Activated naive CD8-positive, alpha-beta T cell treated with anti-CD3 and anti-CD28 coated beads, Interleukin-2, amount 50 U/mL, for 24 hours (primary cell): ENCODE measurements around the gene PDLIM5.

Experiments used
- ATAC-seq: fragments of 150-1000 bp; cut with Tn5 transposase; one replicate; pipeline ENCODE4 v1.10.0; 2021
- DNase-seq: peaks from one replicate; pipeline ENCODE4 v3.0.0; 2021
- H3K27ac Mint-ChIP-seq: one replicate; pipeline ENCODE4 v1.8.0; 2021; ENCODE audit warnings: mild to moderate bottlenecking, mixed read lengths
- H3K27me3 Mint-ChIP-seq: one replicate; pipeline ENCODE4 v1.8.0; 2021; ENCODE audit warnings: mixed read lengths
- H3K36me3 Mint-ChIP-seq: one replicate; pipeline ENCODE4 v1.8.0; 2021; ENCODE audit warnings: low read depth, mixed read lengths
- H3K4me1 Mint-ChIP-seq: one replicate; pipeline ENCODE4 v1.8.0; 2021; ENCODE audit warnings: mixed read lengths
- H3K4me3 Mint-ChIP-seq: one replicate; pipeline ENCODE4 v1.8.0; 2021; ENCODE audit warnings: mild to moderate bottlenecking, moderate library complexity, mixed read lengths
- H3K9me3 Mint-ChIP-seq: one replicate; pipeline ENCODE4 v1.8.0; 2021; ENCODE audit warnings: mixed read lengths

The PDLIM5 gene

DNA sequence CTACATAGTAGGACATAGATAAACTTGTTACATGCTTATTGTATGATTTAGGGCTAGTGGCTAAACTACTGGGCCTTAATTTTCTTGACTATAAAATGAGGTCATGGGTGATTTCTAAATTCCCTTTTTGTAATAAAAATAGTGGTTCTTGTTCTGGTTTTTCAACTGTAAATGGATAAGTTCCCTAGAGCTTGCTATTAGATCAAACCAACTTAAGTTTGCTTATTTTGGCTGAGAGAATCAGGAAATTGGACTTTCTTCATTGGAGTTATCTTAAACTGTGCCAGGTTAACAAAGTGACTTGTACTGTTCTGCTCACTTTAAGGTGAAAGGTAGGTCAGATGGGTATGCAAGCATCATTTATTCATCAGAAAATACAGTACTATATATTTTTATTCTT is 78.3 kb downstream of the PDLIM5 start:
- Mint-ChIP-seq H3K9me3 (no peaks in the 10 kb centered on the region), H3K4me1 (peaks cover 5% of the 10 kb centered on the region), H3K27me3 (no peaks in the 10 kb centered on the region), H3K27ac (no peak overlapping the region), H3K4me3 (no peak overlapping the region), H3K36me3 (peaks cover 2% of the 10 kb centered on the region)
- ATAC-seq (no peak), DNase-seq (no peak)

DNA sequence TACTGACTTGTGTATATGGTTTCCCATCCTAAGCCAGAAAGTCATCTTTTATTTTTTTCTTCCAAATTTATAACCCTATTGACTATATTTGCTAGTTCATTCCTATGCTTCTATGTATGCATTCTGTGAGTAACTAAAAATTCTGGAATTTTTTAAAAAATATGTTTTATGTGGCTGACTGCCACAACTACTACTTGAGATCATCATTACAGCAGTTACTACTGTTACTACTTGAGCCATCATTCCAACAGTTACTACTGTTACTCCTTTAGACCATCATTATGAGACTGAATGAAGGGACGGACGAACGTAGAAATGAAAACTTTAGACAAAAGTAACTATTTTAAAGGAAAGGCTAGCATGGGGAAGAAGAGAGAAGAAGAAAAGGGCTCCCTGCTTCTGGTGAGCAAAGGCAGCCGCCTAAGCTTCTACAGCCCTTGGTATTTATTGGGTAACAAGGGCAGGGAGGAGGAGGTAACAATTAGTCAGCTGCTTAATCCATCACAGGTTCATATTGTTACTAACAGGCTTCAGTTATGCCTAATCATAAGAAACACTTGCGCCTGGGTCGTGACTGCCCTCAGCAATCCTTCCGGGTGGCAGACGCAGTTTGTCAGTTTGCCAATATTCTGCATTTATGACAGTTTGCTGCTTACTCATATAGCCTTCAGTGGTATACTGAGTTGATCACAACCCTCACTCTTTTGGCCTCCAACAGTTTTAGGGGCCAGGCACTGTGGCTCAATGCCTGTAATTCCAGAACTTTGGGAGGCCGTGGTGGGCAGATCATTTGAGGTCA is 80.4 kb downstream of the PDLIM5 start:
- peaks cover 8% of the 10 kb centered on the region for H3K4me1 Mint-ChIP-seq
- no peak for ATAC-seq
- H3K27ac Mint-ChIP-seq, result no peak overlapping the region
- no peaks in the 10 kb centered on the region for H3K27me3 Mint-ChIP-seq
- H3K4me3 Mint-ChIP-seq, result no peak overlapping the region
- H3K36me3 Mint-ChIP-seq, result peaks cover 2% of the 10 kb centered on the region
- DNase-seq, result no peak
- no peaks in the 10 kb centered on the region for H3K9me3 Mint-ChIP-seq

DNA sequence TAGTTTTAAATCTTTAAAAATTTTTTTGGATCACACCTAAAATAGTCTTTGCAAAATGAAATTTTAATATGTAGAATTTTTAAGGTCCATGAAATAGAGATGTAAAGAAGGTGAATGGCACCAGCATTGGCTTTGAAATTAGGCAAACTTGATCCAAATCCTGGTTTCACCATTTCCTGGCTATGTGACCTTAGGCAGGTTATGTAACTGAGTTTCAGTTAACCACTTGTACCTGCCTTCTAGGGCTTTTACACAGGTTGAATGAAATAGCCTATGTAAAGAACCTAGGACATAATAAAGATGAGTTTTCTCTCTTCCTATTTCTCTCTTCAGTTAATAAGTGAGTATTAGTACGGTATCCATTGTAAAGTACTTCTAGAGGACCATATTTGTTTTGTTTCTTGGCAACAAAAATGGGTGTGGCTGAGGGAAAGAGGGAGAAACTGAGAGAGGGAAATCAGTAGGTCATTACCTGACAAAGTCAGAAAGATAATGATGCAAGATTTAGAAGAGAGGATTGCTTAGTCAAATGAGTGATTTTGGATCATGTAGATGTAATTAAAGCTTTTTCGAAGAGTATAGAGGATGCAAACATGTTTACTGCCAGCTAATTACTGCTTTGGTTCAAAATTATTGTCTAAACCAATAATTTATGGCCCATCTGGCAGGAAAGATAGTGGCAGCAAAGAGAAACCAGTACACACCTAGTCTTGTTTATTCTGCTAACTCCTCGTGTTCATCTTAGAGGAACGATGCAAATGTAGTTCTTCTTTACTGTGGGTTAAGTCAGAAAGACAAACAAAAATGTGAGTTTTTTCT is 81.9 kb downstream of the PDLIM5 start:
- no peak for ATAC-seq
- no peak overlapping the region for H3K27ac Mint-ChIP-seq

DNA sequence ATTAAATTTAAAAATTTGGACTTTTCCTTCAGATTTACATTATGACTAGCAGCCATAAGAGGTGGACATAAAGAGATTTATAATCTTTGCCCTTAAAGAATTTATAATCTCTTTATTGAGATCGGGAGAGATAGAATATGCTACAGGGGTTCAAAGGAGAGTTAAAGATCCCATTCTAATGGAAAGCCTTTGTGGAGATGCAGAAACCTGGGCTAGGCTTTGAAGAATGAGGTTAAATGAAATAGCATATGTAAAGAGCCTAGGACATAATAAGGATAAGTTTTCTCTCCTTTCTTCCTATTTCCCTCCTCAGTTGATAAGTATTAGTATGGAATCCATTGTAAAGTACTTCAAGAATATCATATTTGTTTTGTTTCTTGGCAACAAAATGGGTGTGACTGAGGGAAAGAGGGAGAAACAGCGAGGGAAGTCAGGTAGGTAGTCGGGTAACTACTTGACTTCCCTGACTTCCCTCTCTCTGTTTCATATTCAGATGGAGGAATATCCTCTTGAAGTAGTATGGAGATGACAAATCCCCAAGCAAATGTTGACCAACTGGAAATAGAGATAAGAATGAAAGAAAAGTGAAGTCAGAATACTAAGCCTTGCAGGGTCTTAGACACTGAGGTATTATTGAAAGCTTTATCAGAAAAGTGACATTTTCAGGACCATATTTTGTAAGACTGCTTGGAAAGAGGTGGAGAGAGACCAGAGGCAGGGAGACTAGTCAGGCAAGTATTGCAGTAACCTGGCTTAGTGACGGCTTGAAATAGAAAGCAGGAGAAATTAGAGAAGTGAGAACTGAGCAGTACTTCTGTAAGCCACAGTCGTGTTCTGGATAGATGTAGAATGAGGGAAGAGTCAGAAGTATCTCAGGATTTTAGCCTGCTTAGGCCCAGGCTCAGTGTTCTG is 82.9 kb downstream of the PDLIM5 start:
- Mint-ChIP-seq H3K27me3 (no peaks in the 10 kb centered on the region), H3K4me1 (peaks cover 8% of the 10 kb centered on the region), H3K36me3 (peaks cover 4% of the 10 kb centered on the region), H3K27ac (no peak overlapping the region), H3K4me3 (no peak overlapping the region), H3K9me3 (no peaks in the 10 kb centered on the region)
- no peak for ATAC-seq
- no peak for DNase-seq

More for the DNA sequence above, 81.9 kb downstream of the PDLIM5 start:
- Mint-ChIP-seq H3K9me3 (no peaks in the 10 kb centered on the region), H3K36me3 (peaks cover 2% of the 10 kb centered on the region), H3K27me3 (no peaks in the 10 kb centered on the region), H3K4me1 (peaks cover 8% of the 10 kb centered on the region), H3K4me3 (no peak overlapping the region)
- DNase-seq, result no peak

DNA sequence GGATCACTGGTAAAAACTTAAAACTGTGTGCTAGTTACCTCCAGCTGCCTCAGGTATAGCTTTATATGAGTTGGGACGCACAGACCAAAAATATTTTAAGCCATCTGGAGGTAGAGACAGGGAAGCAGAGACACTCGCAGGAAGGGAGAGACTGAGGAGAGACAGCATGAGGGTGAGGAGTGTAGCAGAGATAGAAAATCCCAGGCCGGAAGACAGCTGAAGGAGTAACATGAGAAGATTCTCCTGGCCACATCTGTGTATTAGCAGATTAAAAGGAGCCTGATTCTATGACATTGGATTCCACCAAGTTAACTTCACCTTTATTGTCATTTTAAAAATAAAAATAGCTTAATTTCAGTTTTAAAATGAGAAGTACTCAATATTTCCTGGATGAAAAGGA is 84.3 kb downstream of the PDLIM5 start:
- no peaks in the 10 kb centered on the region for H3K9me3 Mint-ChIP-seq
- ATAC-seq (no peak), DNase-seq (no peak)
- peaks cover 3% of the 10 kb centered on the region for H3K36me3 Mint-ChIP-seq
- H3K4me1 Mint-ChIP-seq, result peaks cover 8% of the 10 kb centered on the region
- H3K4me3 Mint-ChIP-seq, result no peak overlapping the region
- no peak overlapping the region for H3K27ac Mint-ChIP-seq
- no peaks in the 10 kb centered on the region for H3K27me3 Mint-ChIP-seq

DNA sequence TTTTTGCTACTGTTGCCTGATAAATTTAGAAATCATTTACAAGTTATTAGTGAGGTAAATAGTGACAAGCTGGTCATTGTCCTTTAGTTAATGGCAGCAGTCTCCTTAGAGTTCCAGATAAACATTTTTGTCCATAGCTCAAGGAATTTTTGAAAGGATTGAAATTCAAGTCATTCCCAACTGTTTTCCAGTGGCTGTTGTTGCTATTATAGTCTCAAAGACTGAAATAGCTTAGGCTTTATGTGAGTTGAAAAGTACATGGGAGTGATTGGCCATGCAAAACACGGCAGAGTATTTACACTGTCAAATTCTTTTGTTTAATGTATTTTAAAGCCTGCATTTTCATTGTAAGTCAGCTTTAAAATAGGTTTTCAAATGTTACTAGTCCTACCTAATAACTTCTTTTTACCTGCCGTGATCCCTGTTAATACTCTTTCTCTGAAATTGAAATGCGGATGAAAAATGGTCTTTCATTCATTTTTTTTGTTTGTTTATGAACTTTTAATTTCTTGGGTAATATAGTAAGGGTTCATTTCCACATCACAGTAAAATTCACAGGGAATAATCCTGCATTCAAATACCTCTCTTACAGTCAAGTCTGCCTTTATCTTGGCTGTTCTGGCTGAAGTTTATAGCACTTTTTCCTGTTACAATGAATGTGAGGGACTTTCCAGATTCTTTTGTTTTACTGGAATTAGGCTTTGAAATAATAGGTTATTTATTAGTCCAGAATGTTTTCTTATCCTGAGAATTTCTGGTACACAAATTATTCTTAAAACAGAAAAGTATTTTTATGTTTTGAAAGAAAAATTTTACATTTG is 85.1 kb downstream of the PDLIM5 start:
- no peak overlapping the region for H3K4me3 Mint-ChIP-seq
- no peaks in the 10 kb centered on the region for H3K9me3 Mint-ChIP-seq
- H3K27ac Mint-ChIP-seq, result no peak overlapping the region
- ATAC-seq, result no peak
- peaks cover 8% of the 10 kb centered on the region for H3K4me1 Mint-ChIP-seq
- H3K27me3 Mint-ChIP-seq, result no peaks in the 10 kb centered on the region
- peaks cover 3% of the 10 kb centered on the region for H3K36me3 Mint-ChIP-seq
- DNase-seq, result no peak

DNA sequence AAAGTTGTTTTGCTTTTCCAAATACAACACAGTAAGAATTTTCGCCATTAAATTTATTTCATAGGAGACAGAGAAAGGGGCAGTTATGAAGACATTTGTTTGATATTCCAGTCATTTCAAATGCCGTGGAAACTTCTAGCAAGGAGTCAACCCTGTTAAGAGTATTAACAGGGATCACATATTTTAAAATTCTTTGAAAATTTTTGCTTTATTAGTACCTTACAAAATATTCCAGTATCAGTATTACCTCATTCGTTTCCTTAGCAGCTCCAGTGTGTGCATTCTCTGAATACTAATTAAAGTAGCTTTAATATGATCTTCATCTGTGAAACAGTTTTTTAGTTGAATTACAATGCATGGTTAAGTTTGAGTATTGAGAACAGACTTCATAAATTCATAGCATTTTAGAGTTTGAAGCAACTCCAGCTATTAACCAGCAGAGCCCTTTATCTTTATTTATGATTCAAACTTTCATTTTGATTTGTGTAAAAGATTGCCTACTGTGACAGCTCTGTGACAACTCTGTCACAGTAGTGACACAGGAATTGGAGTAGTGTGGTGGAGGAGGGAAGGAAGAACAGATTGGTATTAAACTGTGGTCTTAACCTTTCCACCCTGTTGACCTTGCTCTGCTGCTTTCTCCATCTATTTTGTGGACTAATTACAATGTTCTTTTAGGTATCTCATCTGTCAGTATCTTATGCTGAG is 86.3 kb downstream of the PDLIM5 start:
- Mint-ChIP-seq H3K4me3 (no peak overlapping the region), H3K27me3 (no peaks in the 10 kb centered on the region), H3K4me1 (peaks cover 8% of the 10 kb centered on the region), H3K9me3 (no peaks in the 10 kb centered on the region), H3K27ac (no peak overlapping the region), H3K36me3 (peaks cover 3% of the 10 kb centered on the region)
- no peak for ATAC-seq
- no peak for DNase-seq

DNA sequence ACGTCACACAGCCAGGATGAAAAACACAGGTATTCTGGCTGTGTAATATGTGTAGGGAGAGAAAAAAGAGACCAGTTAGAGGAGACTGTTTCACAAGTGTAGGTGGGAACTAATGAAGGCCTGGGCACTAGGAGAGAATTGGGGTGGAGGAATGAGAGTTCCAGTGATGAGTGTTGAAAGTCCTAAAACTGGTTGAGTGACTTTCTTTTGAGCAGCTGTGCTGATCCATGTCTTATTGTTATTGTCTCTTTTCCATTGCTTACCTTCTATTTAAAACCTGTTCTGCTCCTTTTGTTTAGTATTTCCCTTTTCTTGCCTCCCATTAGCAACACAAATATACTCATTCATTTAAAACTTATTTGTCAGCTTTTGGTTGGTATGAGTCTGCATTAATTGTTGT is 88.7 kb downstream of the PDLIM5 start:
- peaks cover 3% of the 10 kb centered on the region for H3K36me3 Mint-ChIP-seq
- H3K27me3 Mint-ChIP-seq, result no peaks in the 10 kb centered on the region
- H3K4me3 Mint-ChIP-seq, result no peak overlapping the region
- DNase-seq, result no peak
- no peaks in the 10 kb centered on the region for H3K9me3 Mint-ChIP-seq
- H3K4me1 Mint-ChIP-seq, result peaks cover 3% of the 10 kb centered on the region
- H3K27ac Mint-ChIP-seq, result no peak overlapping the region
- ATAC-seq, result no peak

DNA sequence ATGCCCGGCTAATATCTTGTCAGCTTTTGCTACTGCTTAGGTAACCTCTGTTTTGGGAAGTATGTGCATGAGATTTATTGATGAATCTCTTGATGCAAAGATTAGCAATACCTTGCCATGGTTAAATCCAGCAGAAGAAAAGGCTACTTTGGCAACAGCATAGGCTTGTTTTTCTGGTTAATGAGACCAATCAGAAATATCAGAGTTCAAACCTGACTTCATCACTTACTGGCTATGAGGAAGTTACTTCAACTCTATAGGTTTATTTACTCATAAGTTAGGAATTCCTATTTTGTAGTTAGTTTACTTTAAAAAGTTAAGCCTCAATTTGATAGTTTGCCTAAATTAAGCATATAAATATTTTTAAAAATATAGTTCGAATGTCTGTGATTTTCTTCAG is 93.1 kb downstream of the PDLIM5 start:
- Mint-ChIP-seq H3K4me3 (no peak overlapping the region), H3K4me1 (peaks cover 3% of the 10 kb centered on the region), H3K27me3 (no peaks in the 10 kb centered on the region), H3K9me3 (peaks cover 3% of the 10 kb centered on the region), H3K36me3 (peaks cover 6% of the 10 kb centered on the region), H3K27ac (no peak overlapping the region)
- ATAC-seq, result no peak
- no peak for DNase-seq

DNA sequence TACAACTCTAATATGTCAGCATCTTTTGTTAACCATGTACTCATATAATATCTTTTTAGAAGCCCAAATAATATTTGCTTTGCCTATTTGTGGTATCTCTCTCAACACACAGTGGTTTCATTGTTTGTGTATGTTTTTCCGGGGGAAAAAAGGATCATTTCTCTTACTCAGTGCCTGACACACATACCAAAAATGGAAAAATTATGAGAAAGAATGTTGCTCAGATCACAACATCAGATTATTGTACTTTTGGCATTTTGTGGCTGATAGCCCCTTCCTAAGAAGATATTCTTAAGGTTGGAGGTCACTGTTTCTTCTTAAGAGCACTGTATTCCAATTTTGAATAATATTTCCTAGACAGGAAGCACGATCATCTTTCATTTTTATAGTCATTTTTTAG is 93.6 kb downstream of the PDLIM5 start:
- Mint-ChIP-seq H3K4me3 (no peak overlapping the region), H3K4me1 (peaks cover 3% of the 10 kb centered on the region), H3K27ac (no peak overlapping the region), H3K36me3 (peaks cover 6% of the 10 kb centered on the region), H3K9me3 (peaks cover 3% of the 10 kb centered on the region), H3K27me3 (no peaks in the 10 kb centered on the region)
- DNase-seq, result no peak
- ATAC-seq, result no peak

DNA sequence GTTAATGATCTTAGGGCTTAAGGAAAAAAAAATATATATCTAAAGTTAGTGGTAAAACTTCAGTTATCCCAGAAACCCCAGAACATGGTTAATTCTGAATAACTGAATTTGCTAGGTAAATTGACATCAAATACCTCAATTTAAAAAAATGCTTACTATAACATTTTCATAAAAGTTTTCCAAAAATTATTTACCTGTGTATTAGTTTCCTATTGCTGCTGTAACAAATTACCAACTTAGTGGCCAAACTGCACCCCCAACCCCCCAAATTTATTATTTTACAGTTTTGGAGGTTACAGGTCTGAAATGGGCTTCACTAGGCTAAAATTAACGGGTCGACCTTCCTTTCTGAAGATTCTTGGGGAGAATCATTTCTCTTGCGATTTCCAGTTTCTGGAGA is 95.2 kb downstream of the PDLIM5 start:
- no peak for ATAC-seq
- Mint-ChIP-seq H3K27me3 (no peaks in the 10 kb centered on the region), H3K4me3 (no peak overlapping the region), H3K4me1 (peaks cover 3% of the 10 kb centered on the region), H3K36me3 (peaks cover 6% of the 10 kb centered on the region), H3K9me3 (peaks cover 3% of the 10 kb centered on the region), H3K27ac (no peak overlapping the region)
- no peak for DNase-seq

DNA sequence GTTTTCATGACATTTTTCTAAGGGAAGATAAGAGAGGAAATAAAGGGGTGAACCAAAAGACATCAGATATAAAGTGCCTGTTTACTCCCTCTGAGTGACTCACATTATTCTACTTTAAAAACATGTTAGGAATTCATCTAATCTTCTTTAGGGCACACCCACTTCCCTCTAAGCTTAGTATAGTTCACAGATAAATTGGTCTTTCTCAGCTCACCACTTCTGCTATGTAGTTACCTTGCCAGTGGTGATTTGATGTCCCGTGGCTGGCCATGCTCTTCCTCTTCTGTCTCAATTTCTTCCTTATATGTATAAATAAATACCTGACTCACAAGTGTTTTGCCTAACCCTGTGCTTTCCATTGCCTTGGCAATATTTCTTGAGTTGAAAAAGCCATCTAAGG is 96.8 kb downstream of the PDLIM5 start:
- peaks cover 3% of the 10 kb centered on the region for H3K9me3 Mint-ChIP-seq
- H3K27me3 Mint-ChIP-seq, result no peaks in the 10 kb centered on the region
- H3K27ac Mint-ChIP-seq, result no peak overlapping the region
- DNase-seq (no peak), ATAC-seq (no peak)
- no peak overlapping the region for H3K4me3 Mint-ChIP-seq
- peaks cover 6% of the 10 kb centered on the region for H3K36me3 Mint-ChIP-seq
- peaks cover 3% of the 10 kb centered on the region for H3K4me1 Mint-ChIP-seq

DNA sequence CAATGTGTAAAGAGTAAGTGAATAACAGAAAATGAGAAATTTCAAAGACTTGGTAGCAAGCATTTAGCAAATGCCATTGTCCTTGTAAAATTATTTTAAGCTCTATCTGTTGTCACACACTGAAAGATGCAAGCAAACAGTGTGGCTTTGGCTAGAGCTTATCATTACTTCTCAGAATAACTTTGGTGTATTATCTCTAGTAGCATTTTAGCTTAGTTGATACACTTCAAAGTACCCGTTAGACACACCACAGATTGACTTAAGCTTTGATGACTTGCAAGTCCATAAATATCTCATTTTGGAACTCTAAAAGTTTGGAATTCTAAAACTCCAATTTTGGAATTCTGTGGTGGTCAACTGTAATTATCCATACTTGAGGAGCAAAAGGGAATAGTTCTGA is 98.6 kb downstream of the PDLIM5 start:
- DNase-seq (no peak), ATAC-seq (no peak)
- Mint-ChIP-seq H3K27me3 (no peaks in the 10 kb centered on the region), H3K9me3 (peaks cover 3% of the 10 kb centered on the region), H3K4me3 (no peak overlapping the region), H3K4me1 (peaks cover under 1% of the 10 kb centered on the region), H3K36me3 (peaks cover 6% of the 10 kb centered on the region), H3K27ac (no peak overlapping the region)
